ENCODE measurements around the gene BICD1.

GRCh38 chr12:32191445-32191844, 84.8 kb downstream of the BICD1 start:
- no peak for TF ChIP-seq CTCF (IDR thresholded peaks at IDR 0.05; ENCODE audit: low read depth, low read length, missing input control)
- no peak for TF ChIP-seq MAX (IDR thresholded peaks at IDR 0.05)
- no peak for TF ChIP-seq JUND (IDR thresholded peaks at IDR 0.05)
- TF ChIP-seq ATF3 (IDR thresholded peaks at IDR 0.05), result no peak
- TF ChIP-seq REST (IDR thresholded peaks at IDR 0.05), result no peak
- no peak for TF ChIP-seq RAD21 (IDR thresholded peaks at IDR 0.05)
- no peak for TF ChIP-seq GABPA (IDR thresholded peaks at IDR 0.05 in 1 of 2, conservative IDR thresholded peaks at IDR 0.05 in 1 of 2)
- TF ChIP-seq TAF1 (conservative IDR thresholded peaks at IDR 0.05), result no peak
- no peak for TF ChIP-seq FOXA2 (IDR thresholded peaks at IDR 0.05)
